B cell (primary cell): ENCODE measurements around the gene UBN1. TPM values are rescaled to one million over a fixed set of nuclear protein-coding genes. Genes with fewer than 3 reads are reported as not detected.

Experiments used
- ATAC-seq: fragments of 200-7000 bp; cut with Tn5 transposase; one replicate; pipeline ENCODE4 v1.10.0; 2021; ENCODE audit warnings: low read depth, mild to moderate bottlenecking, moderate number of reproducible peaks, moderate library complexity
- CTCF ChIA-PET: fragments of 350-600 bp; sonication (Branson Sonifier 250); formaldehyde crosslinking; loops from one replicate; lab custom pipeline; 2021; ENCODE audit warnings: antibody characterized with exemption, inconsistent platforms; lab: Charles Lee
- POLR2A ChIA-PET: fragments of 350-600 bp; sonication (Branson Sonifier 250); formaldehyde crosslinking; loops from one replicate; lab custom pipeline; 2021; ENCODE audit warnings: antibody characterized with exemption; lab: Charles Lee
- DNase-seq: peaks from one replicate; pipeline ENCODE4 v3.0.0; 2013
- H2AFZ ChIP-seq: 2 replicates; pipeline ENCODE4 v1.6.1; 2012; ENCODE audit warnings: mild to moderate bottlenecking, low read depth, low read length; ENCODE audit not compliant: insufficient read depth, poor library complexity, severe bottlenecking
- H3K27ac ChIP-seq, 2 donors: 1 replicate in 1 of 2; 2 replicates in 1 of 2; pipeline ENCODE4 v1.5.1; 2012 to 2013; ENCODE audit warnings: low read length in 2 of 2, mild to moderate bottlenecking in 2 of 2, moderate library complexity in 1 of 2
- H3K27me3 ChIP-seq, 4 experiments: fragments of 200-600 bp in 1 of 4; sonication (generic) in 1 of 4; replicated peaks in 1 of 4; 1 replicate in 2 of 4; 2 replicates in 2 of 4; pipeline versions ENCODE4 v1.6.1 to v1.7.0; 2013 to 2016; ENCODE audit warnings: low read length in 3 of 4, mild to moderate bottlenecking in 2 of 4, mixed read lengths in 1 of 4, moderate library complexity in 1 of 4; ENCODE audit not compliant: insufficient read depth in 4 of 4, control insufficient read depth in 3 of 4; ENCODE audit errors: control extremely low read depth in 1 of 4
- H3K36me3 ChIP-seq, 2 experiments: replicated peaks in 1 of 2; 1 replicate in 1 of 2; 2 replicates in 1 of 2; pipeline versions ENCODE4 v1.6.1 to v1.7.1; 2013; ENCODE audit warnings: low read length in 1 of 2; ENCODE audit not compliant: insufficient read depth in 2 of 2, control insufficient read depth in 1 of 2; ENCODE audit errors: control extremely low read depth in 1 of 2, extremely low read depth in 1 of 2
- H3K4me1 ChIP-seq, 2 donors: fragments of 200-600 bp in 1 of 2; sonication (generic) in 1 of 2; 1 replicate in 1 of 2; 2 replicates in 1 of 2; pipeline versions ENCODE4 v1.5.1 to v1.6.1; 2013 to 2017; ENCODE audit warnings: low read length in 2 of 2; ENCODE audit not compliant: control insufficient read depth in 2 of 2, insufficient read depth in 2 of 2
- H3K4me2 ChIP-seq: replicated peaks from 2 replicates; pipeline ENCODE3; 2012; ENCODE audit warnings: mild to moderate bottlenecking, low read depth, low read length; ENCODE audit not compliant: poor library complexity, severe bottlenecking
- H3K4me3 ChIP-seq, 5 experiments: fragments of 200-600 bp in 1 of 5; sonication (generic) in 1 of 5; 1 replicate in 3 of 5; 2 replicates in 2 of 5; pipeline versions ENCODE4 v1.5.1 to v1.7.0; 2011 to 2016; ENCODE audit warnings: low read length in 4 of 5, mild to moderate bottlenecking in 4 of 5, low read depth in 2 of 5, control low read depth in 1 of 5, moderate library complexity in 1 of 5; ENCODE audit not compliant: insufficient read depth in 1 of 5; ENCODE audit errors: control extremely low read depth in 1 of 5, extremely low read depth in 1 of 5
- H3K79me2 ChIP-seq: fragments of 200-600 bp; sonication (generic); one replicate; pipeline ENCODE4 v1.6.0; 2016; ENCODE audit warnings: low read length; ENCODE audit not compliant: control insufficient read depth, insufficient read depth
- H3K9ac ChIP-seq: fragments of 200-600 bp; sonication (generic); 2 replicates; pipeline ENCODE4 v1.6.1; 2017; ENCODE audit warnings: mild to moderate bottlenecking, low read length, moderate library complexity
- H3K9me3 ChIP-seq, 3 donors: one replicate each; pipeline versions ENCODE4 v1.6.1 to v1.7.1; 2013; ENCODE audit warnings: low read length in 2 of 3; ENCODE audit not compliant: control insufficient read depth in 2 of 3, insufficient read depth in 1 of 3; ENCODE audit errors: control extremely low read depth in 1 of 3
- H4K20me1 ChIP-seq: 2 replicates; pipeline ENCODE4 v1.6.0; 2012; ENCODE audit warnings: mild to moderate bottlenecking, low read length; ENCODE audit not compliant: insufficient read depth, control insufficient read depth, poor library complexity, severe bottlenecking
- H3K27ac Mint-ChIP-seq: one replicate; pipeline ENCODE4 v1.8.0; 2021; ENCODE audit warnings: mixed read lengths
- H3K27me3 Mint-ChIP-seq: one replicate; pipeline ENCODE4 v1.8.0; 2021; ENCODE audit warnings: mixed read lengths
- H3K4me1 Mint-ChIP-seq: one replicate; pipeline ENCODE4 v1.8.0; 2021; ENCODE audit warnings: mixed read lengths
- H3K4me3 Mint-ChIP-seq: one replicate; pipeline ENCODE4 v1.8.0; 2021; ENCODE audit warnings: mixed read lengths
- H3K9me3 Mint-ChIP-seq: one replicate; pipeline ENCODE4 v1.8.0; 2022; ENCODE audit warnings: mixed read lengths; ENCODE audit not compliant: insufficient read depth
- CTCF ChIP-seq: fragments of 200-600 bp; IDR thresholded peaks from one replicate; pipeline ENCODE4 v1.8.0; 2022; ENCODE audit warnings: antibody characterized with exemption, mild to moderate bottlenecking
- EZH2 ChIP-seq: IDR thresholded peaks from 2 replicates; pipeline ENCODE4 v1.6.1; 2012; ENCODE audit warnings: borderline replicate concordance, low read depth, mild to moderate bottlenecking, moderate library complexity, low read length; ENCODE audit not compliant: insufficient read depth, poor library complexity, severe bottlenecking
- WGBS: methylation state at CpG from one replicate; pipeline ENCODE4 v1.1.5; 2013; ENCODE audit warnings: missing lambda C conversion rate; ENCODE audit not compliant: insufficient coverage; 5-methylcytosine and 5-hydroxymethylcytosine counted together
- intact Hi-C: fragments of 100-400 bp; cut with micrococcal nuclease; formaldehyde crosslinking; loops from one replicate; pipeline ENCODE4 v1.10.0; 2022
- polyA plus RNA-seq: library from polyadenylated mRNA; depleted of rRNA; stranded (reverse); fragments of >200 nt; gene quantifications from 2 replicates; pipeline ENCODE4 v1.2.3, GENCODE V29; 2012
- total RNA-seq, 2 donors: library from RNA; stranded (reverse); fragments of 120-200 nt in 1 of 2; gene quantifications; 1 replicate in 1 of 2; 2 replicates in 1 of 2; pipeline versions ENCODE4 v1.2.3 to v1.2.4, GENCODE V29; 2013 to 2022

Gene UBN1
- total and polyA plus RNA-seq, 2 donors (not counting 1 experiment from before 2014, with no cell fraction given), result 16.6 to 38.1 TPM

- Mint-ChIP-seq H3K4me3 (no peak overlapping the region), H3K27ac (no peak overlapping the region), H3K4me1 (no peaks in the 10 kb centered on the region), H3K9me3 (no peaks in the 10 kb centered on the region), H3K27me3 (peaks cover 14% of the 10 kb centered on the region)
- no peaks in the 10 kb centered on the region for H3K79me2 ChIP-seq
- CTCF ChIA-PET, result interaction anchor here (0.7 kb wide), 1 partner anchor 28 kb away, joined by 4 read pairs; no protein-coding TSS in a partner anchor
- ATAC-seq, result no peak
- no peak for TF ChIP-seq EZH2
- no peak for TF ChIP-seq CTCF
- H3K4me1 ChIP-seq, result no peaks in the 10 kb centered on the region
- no peak overlapping the region for H3K27ac ChIP-seq
- intact Hi-C loops, result no loop called here
- POLR2A ChIA-PET, result no interaction called here
- no peaks in the 10 kb centered on the region for H3K36me3 ChIP-seq
- H3K9me3 ChIP-seq, result no peaks in the 10 kb centered on the region
- H4K20me1 ChIP-seq, result no peaks in the 10 kb centered on the region
- no peak overlapping the region for H2AFZ ChIP-seq
- H3K9ac ChIP-seq, result no peak overlapping the region
- H3K27me3 ChIP-seq, result no peaks in the 10 kb centered on the region
- no peak for DNase-seq
- WGBS, result 88% methylated on average over 4 of the region's 5 CpGs
- H3K4me3 ChIP-seq, result no peak overlapping the region
- no peak overlapping the region for H3K4me2 ChIP-seq
Observed at GRCh38 chr16:4908854-4909401, 61.6 kb downstream of the UBN1 start.

- Mint-ChIP-seq H3K27ac (no peak overlapping the region), H3K27me3 (peaks cover 5% of the 10 kb centered on the region), H3K9me3 (no peaks in the 10 kb centered on the region), H3K4me3 (no peak overlapping the region), H3K4me1 (no peaks in the 10 kb centered on the region)
- intact Hi-C loops, result no loop called here
- no peaks in the 10 kb centered on the region for H4K20me1 ChIP-seq
- H3K4me2 ChIP-seq, result no peak overlapping the region
- 97% methylated on average over 6 of the region's 7 CpGs for WGBS
- ChIA-PET CTCF (no interaction called here), POLR2A (no interaction called here)
- peaks cover 0 to 4% (median 0%) of the 10 kb centered on the region in 3 donors for H3K9me3 ChIP-seq
- ATAC-seq (no peak), DNase-seq (no peak)
- no peaks in the 10 kb centered on the region for H3K79me2 ChIP-seq
- H2AFZ ChIP-seq, result no peak overlapping the region
- no peak for TF ChIP-seq CTCF
- no peak for TF ChIP-seq EZH2
- no peaks in the 10 kb centered on the region for H3K36me3 ChIP-seq
- no peak overlapping the region for H3K9ac ChIP-seq
- H3K4me1 ChIP-seq, result no peaks in the 10 kb centered on the region
- H3K4me3 ChIP-seq, result no peak overlapping the region
- H3K27me3 ChIP-seq, result no peaks in the 10 kb centered on the region
- H3K27ac ChIP-seq, result no peak overlapping the region
Observed at GRCh38 chr16:4909825-4910224, 62.5 kb downstream of the UBN1 start.
